Measurements from ENCODE around the gene MPLKIP. TPM values are rescaled to one million over a fixed set of nuclear protein-coding genes. Genes with fewer than 3 reads are reported as not detected.

The MPLKIP gene
- total and polyA plus RNA-seq, 2 experiments from 2014 or later, result 44.6 to 51.5 TPM

DNA sequence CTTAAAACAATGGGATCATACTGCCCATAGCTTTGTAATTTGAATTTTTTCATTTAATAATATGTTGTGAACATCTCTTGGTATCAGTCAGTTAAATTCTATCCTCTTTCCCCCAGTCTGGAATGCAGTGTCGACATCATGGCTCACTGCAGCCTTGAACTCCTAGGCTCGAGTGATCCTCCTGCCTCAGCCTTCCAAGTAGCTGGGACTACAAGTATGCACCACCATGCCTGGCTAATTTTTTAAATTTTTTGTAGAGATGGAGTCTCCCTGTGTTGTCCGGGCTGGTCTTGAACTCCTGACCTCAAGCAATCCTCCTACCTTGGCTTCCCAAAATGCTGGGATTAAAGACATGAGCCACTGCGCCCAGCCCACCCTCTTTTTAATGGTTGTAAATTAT lies 34.6 kb downstream of the MPLKIP start:
- Histone ChIP-seq H3K4me1 (ENCODE audit: insufficient read depth) (no peaks in the 10 kb centered on the region), H3K79me2 (ENCODE audit: insufficient read depth) (peaks cover 13% of the 10 kb centered on the region; the same call in 1 of the 2 replicates), H3K36me3 (ENCODE audit: low read depth) (peaks cover 8% of the 10 kb centered on the region; the same call in 1 of the 2 replicates), H3K27ac (no peak overlapping the region), H3K4me2 (ENCODE audit: unreplicated experiment) (no peak overlapping the region), H3K9ac (no peak overlapping the region), H2AFZ (no peak overlapping the region), H3F3A (ENCODE audit: insufficient read depth) (no peaks in the 10 kb centered on the region), H3K9me3 (ENCODE audit: low read depth) (no peaks in the 10 kb centered on the region), H4K20me1 (ENCODE audit: insufficient read depth) (no peaks in the 10 kb centered on the region), H3K27me3 (replicated peaks; ENCODE audit: insufficient read depth) (no peaks in the 10 kb centered on the region), H3K4me3 (no peak overlapping the region), H3K9me2 (ENCODE audit: insufficient read depth) (no peaks in the 10 kb centered on the region)
- in situ Hi-C loops (cut with MboI), result no loop called here
- 84 to 91% methylated on average over 4 of the region's 4 CpGs for WGBS, 2 experiments (ENCODE audit: low coverage in 1 of 2, low lambda C conversion rate in 2 of 2, missing lambda C conversion rate in 2 of 2)
- no peak for TF ChIP-seq EZH2phosphoT487 (IDR thresholded peaks at IDR 0.05; ENCODE audit: insufficient read depth, low read depth)
- TF ChIP-seq EZH2 (IDR thresholded peaks at IDR 0.05; ENCODE audit: insufficient read depth, poor library complexity, severe bottlenecking), result no peak
- no peak for DNase-seq

DNA sequence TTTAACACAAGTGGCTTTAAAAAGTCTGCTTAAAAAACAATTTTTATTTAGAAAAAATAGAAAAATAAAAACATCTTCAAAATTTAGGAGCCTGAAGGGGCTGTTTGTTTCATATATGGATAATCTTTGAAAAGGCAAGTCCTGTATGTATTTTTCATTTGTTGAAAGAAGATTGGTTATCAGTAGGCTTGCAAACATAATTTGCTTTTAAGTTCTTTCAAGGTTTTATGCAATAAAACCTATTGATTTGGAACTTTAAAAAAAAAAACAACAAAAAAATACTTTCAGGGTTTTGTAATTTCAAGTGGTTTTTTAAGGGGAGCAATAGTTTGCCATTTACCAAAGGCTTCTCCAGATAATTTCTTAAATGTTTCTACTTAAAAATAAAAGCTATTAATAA lies 35.6 kb downstream of the MPLKIP start:
- TF ChIP-seq EZH2phosphoT487 (IDR thresholded peaks at IDR 0.05; ENCODE audit: insufficient read depth, low read depth) (no peak), EZH2 (IDR thresholded peaks at IDR 0.05; ENCODE audit: insufficient read depth, poor library complexity, severe bottlenecking) (no peak)

DNA sequence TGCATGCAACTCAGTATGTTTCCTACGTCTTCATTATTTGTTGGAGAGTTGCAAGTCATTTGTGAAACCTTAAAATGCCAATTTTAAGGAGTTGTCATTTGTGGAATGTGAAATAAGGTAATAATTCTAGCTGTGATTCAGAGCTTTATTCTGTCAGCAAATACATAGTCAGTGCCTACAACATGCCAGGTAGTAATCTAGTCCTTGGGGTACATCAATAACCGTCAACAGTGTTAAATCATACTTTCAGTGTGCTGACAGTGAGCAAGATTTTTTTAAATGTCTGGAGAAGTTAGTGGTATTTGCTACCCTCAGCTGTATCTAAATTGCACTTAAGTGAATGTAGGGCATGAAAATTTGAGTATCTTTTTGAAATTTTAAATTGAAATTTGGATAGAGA lies 36.7 kb downstream of the MPLKIP start:
- in situ Hi-C loops (cut with MboI), result no loop called here
- Histone ChIP-seq H3K4me1 (ENCODE audit: insufficient read depth) (no peaks in the 10 kb centered on the region), H3K9me3 (ENCODE audit: low read depth) (no peaks in the 10 kb centered on the region), H4K20me1 (ENCODE audit: insufficient read depth) (no peaks in the 10 kb centered on the region), H3K9me2 (ENCODE audit: insufficient read depth) (no peaks in the 10 kb centered on the region), H3K36me3 (ENCODE audit: low read depth) (peaks cover 18% of the 10 kb centered on the region; the same call in 1 of the 2 replicates), H3K27me3 (replicated peaks; ENCODE audit: insufficient read depth) (no peaks in the 10 kb centered on the region), H3F3A (ENCODE audit: insufficient read depth) (no peaks in the 10 kb centered on the region), H2AFZ (no peak overlapping the region), H3K9ac (no peak overlapping the region), H3K4me3 (no peak overlapping the region), H3K4me2 (ENCODE audit: unreplicated experiment) (no peak overlapping the region), H3K27ac (no peak overlapping the region), H3K79me2 (ENCODE audit: insufficient read depth) (peaks cover 9% of the 10 kb centered on the region; the same call in 1 of the 2 replicates)
- DNase-seq, result no peak
- TF ChIP-seq EZH2 (IDR thresholded peaks at IDR 0.05; ENCODE audit: insufficient read depth, poor library complexity, severe bottlenecking) (no peak), EZH2phosphoT487 (IDR thresholded peaks at IDR 0.05; ENCODE audit: insufficient read depth, low read depth) (no peak)
- 68 to 73% methylated on average over 2 of the region's 2 CpGs for WGBS, 2 experiments (ENCODE audit: low coverage in 1 of 2, low lambda C conversion rate in 2 of 2, missing lambda C conversion rate in 2 of 2)

More for the DNA sequence above, 35.6 kb downstream of the MPLKIP start:
- Histone ChIP-seq H3F3A (ENCODE audit: insufficient read depth) (no peaks in the 10 kb centered on the region), H3K4me3 (no peak overlapping the region), H2AFZ (no peak overlapping the region), H3K9me3 (ENCODE audit: low read depth) (no peaks in the 10 kb centered on the region), H3K4me2 (ENCODE audit: unreplicated experiment) (no peak overlapping the region), H3K4me1 (ENCODE audit: insufficient read depth) (no peaks in the 10 kb centered on the region), H3K36me3 (ENCODE audit: low read depth) (peaks cover 9% of the 10 kb centered on the region; the same call in 1 of the 2 replicates), H3K27me3 (replicated peaks; ENCODE audit: insufficient read depth) (no peaks in the 10 kb centered on the region), H3K27ac (no peak overlapping the region), H3K9ac (no peak overlapping the region), H4K20me1 (ENCODE audit: insufficient read depth) (no peaks in the 10 kb centered on the region), H3K9me2 (ENCODE audit: insufficient read depth) (no peaks in the 10 kb centered on the region), H3K79me2 (ENCODE audit: insufficient read depth) (peaks cover 13% of the 10 kb centered on the region; the same call in 1 of the 2 replicates)
- no peak for DNase-seq
- in situ Hi-C loops (cut with MboI), result no loop called here

DNA sequence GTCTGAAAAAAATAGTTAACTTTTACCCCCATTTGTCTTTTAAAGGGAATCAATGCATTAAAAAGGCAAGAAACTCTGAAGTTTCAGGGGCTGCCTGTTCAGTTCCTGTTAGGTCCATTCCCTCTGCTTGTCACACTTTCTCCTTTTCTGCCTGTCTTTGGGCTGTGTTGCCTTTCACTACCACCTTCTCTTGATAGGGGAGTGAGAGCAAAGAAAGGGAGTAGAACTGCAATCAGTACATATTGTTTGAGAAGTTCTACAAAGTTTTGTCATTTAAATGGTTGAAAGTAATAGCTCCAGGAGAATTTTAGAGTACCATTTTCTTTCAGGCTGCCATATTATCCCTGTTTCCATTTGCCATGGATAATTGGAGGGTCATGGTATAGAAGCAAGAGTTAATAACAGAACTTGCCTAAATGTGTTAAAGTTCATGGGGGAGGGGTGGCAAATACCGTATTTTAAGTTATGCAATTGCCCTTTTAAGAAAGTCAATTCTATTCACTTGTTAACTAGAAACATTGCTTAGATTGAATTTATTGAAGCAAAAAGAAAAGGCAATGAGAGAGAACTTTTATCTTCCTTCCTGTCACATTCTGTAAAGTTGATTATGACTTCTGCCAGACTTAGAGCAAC lies 38.6 kb downstream of the MPLKIP start:
- Histone ChIP-seq H3K4me2 (ENCODE audit: unreplicated experiment) (no peak overlapping the region), H3K4me1 (ENCODE audit: insufficient read depth) (no peaks in the 10 kb centered on the region), H3K27me3 (replicated peaks; ENCODE audit: insufficient read depth) (no peaks in the 10 kb centered on the region), H3K4me3 (no peak overlapping the region), H3K9me3 (ENCODE audit: low read depth) (no peaks in the 10 kb centered on the region), H3K9ac (no peak overlapping the region), H2AFZ (no peak overlapping the region), H3K36me3 (ENCODE audit: low read depth) (peaks cover 31% of the 10 kb centered on the region; the same call in 1 of the 2 replicates), H4K20me1 (ENCODE audit: insufficient read depth) (no peaks in the 10 kb centered on the region), H3F3A (ENCODE audit: insufficient read depth) (peaks cover 6% of the 10 kb centered on the region; the same call in 1 of the 2 replicates), H3K9me2 (ENCODE audit: insufficient read depth) (no peaks in the 10 kb centered on the region), H3K79me2 (ENCODE audit: insufficient read depth) (peaks cover under 1% of the 10 kb centered on the region; the same call in 1 of the 2 replicates), H3K27ac (no peak overlapping the region)
- in situ Hi-C loops (cut with MboI), result no loop called here
- TF ChIP-seq EZH2phosphoT487 (IDR thresholded peaks at IDR 0.05; ENCODE audit: insufficient read depth, low read depth) (no peak), EZH2 (IDR thresholded peaks at IDR 0.05; ENCODE audit: insufficient read depth, poor library complexity, severe bottlenecking) (no peak)
- 17 to 18% methylated on average over 1 of the region's 1 CpG for WGBS, 2 experiments (ENCODE audit: low coverage in 1 of 2, low lambda C conversion rate in 2 of 2, missing lambda C conversion rate in 2 of 2)
- no peak for DNase-seq
